GM12873 (cell line): Measurements from ENCODE around the gene TBX1.

Experiments used
- TF ChIP-seq, protein P1 (sequence below): IDR thresholded peaks from 2 replicates; pipeline ENCODE4 v1.5.1; 2012; ENCODE audit warnings: low read depth, mild to moderate bottlenecking, moderate library complexity, low read length, control low read depth; ENCODE audit not compliant: insufficient read depth; ENCODE audit errors: missing control alignments

The TBX1 gene

GRCh38 chr22:19762568-19763457, 2.2 kb downstream of the TBX1 start:
- TF ChIP-seq, protein P1, sequence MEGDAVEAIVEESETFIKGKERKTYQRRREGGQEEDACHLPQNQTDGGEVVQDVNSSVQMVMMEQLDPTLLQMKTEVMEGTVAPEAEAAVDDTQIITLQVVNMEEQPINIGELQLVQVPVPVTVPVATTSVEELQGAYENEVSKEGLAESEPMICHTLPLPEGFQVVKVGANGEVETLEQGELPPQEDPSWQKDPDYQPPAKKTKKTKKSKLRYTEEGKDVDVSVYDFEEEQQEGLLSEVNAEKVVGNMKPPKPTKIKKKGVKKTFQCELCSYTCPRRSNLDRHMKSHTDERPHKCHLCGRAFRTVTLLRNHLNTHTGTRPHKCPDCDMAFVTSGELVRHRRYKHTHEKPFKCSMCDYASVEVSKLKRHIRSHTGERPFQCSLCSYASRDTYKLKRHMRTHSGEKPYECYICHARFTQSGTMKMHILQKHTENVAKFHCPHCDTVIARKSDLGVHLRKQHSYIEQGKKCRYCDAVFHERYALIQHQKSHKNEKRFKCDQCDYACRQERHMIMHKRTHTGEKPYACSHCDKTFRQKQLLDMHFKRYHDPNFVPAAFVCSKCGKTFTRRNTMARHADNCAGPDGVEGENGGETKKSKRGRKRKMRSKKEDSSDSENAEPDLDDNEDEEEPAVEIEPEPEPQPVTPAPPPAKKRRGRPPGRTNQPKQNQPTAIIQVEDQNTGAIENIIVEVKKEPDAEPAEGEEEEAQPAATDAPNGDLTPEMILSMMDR = no peak

- TF ChIP-seq, protein P1 = no peak
These were observed 3.1 kb downstream of the TBX1 start for GRCh38 chr22:19763458-19764298.

DNA sequence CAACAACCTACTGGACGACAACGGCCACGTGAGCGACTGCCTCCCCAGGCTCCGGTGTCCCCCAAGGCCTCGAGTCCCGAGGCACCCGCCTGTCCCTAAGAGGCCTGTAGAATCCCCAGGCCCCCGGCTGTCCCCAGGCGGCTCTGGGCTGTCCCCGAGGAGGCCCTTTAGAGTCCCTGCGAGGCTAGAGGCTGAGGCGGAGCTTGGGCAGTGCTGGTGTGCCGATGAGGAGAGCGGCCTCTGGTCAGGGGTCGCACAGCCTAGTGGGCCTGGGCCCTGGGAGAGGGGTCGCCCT, 3.7 kb downstream of the TBX1 start:
- TF ChIP-seq, protein P1 = no peak

GRCh38 chr22:19764636-19765476, 4.3 kb downstream of the TBX1 start:
- TF ChIP-seq, protein P1 = no peak

GRCh38 chr22:19765477-19766239, 5.1 kb downstream of the TBX1 start:
- TF ChIP-seq, protein P1 = no peak

DNA sequence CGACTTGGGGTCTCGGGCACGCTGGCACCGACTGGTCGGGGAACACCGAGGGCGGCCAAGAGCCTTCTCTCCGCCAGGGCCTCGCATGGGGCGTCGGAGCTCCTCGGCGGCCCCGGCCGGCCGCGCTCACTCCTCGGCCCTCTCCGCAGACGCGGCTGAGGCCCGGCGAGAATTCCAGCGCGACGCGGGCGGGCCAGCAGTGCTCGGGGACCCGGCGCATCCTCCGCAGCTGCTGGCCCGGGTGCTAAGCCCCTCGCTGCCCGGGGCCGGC, 5.6 kb downstream of the TBX1 start:
- TF ChIP-seq, protein P1 = no peak
